HepG2 (cell line): ENCODE results near the gene KLHDC1. TPM values are rescaled to one million over a fixed set of nuclear protein-coding genes. Genes with fewer than 3 reads are reported as not detected.
A peak's percentile ranks its signal among the peaks of the same experiment; 100 is the strongest.
"Not testable (repeated sequence)": the region's sequence is repeated elsewhere in the genome, so short reads cannot be mapped to it uniquely, and the experiment has no call there.

Experiments used
- CREM ChIP-seq, 2 experiments: sonication (generic) in 1 of 2; formaldehyde crosslinking in 1 of 2; IDR thresholded peaks; 2 replicates each; pipeline versions ENCODE4 v1.4.0 to v1.6.1; 2016 to 2020; ENCODE audit warnings: antibody characterized with exemption in 1 of 2, mild to moderate bottlenecking in 1 of 2, missing genetic modification reagents in 1 of 2
- CTCF ChIP-seq: sonication (generic); formaldehyde crosslinking; IDR thresholded peaks from 2 replicates; pipeline ENCODE4 v1.5.0; 2020; ENCODE audit warnings: mild to moderate bottlenecking, missing genetic modification reagents, moderate library complexity
- ELF3 ChIP-seq: IDR thresholded peaks from 2 replicates; pipeline ENCODE4 v1.6.1; 2016; ENCODE audit warnings: missing genetic modification reagents, missing compliant biosample characterization
- FOXA3 ChIP-seq: IDR thresholded peaks from 2 replicates; pipeline ENCODE4 v1.6.1; 2016; ENCODE audit warnings: missing genetic modification reagents, missing compliant biosample characterization
- FOXK1 ChIP-seq: sonication (generic); formaldehyde crosslinking; IDR thresholded peaks from 2 replicates; pipeline ENCODE4 v1.4.0; 2020; ENCODE audit warnings: low read depth, missing genetic modification reagents, borderline replicate concordance
- GFI1 ChIP-seq: sonication (generic); formaldehyde crosslinking; IDR thresholded peaks from 2 replicates; pipeline ENCODE4 v1.5.0; 2020; ENCODE audit warnings: missing genetic modification reagents, mild to moderate bottlenecking, borderline replicate concordance
- HMG20A ChIP-seq: IDR thresholded peaks from 2 replicates; pipeline ENCODE4 v1.6.1; 2016; ENCODE audit warnings: borderline replicate concordance
- HOMEZ ChIP-seq: IDR thresholded peaks from 2 replicates; pipeline ENCODE4 v1.6.1; 2016; ENCODE audit warnings: low read depth
- MYPOP ChIP-seq: sonication (generic); formaldehyde crosslinking; IDR thresholded peaks from 2 replicates; pipeline ENCODE4 v1.8.1; 2023; ENCODE audit warnings: mild to moderate bottlenecking, moderate library complexity, missing genetic modification reagents
- NFIC ChIP-seq: IDR thresholded peaks from 2 replicates; pipeline ENCODE4 v1.6.1; 2012; ENCODE audit warnings: mild to moderate bottlenecking, low read length, inconsistent platforms
- RXRA ChIP-seq: sonication (generic); formaldehyde crosslinking; IDR thresholded peaks from 2 replicates; pipeline ENCODE4 v1.5.1; 2020; ENCODE audit warnings: missing genetic modification reagents
- SIN3A ChIP-seq: IDR thresholded peaks from 2 replicates; pipeline ENCODE4 v1.6.1; 2011; ENCODE audit warnings: low read depth, mild to moderate bottlenecking, control low read depth, low read length, borderline replicate concordance
- ZNF564 ChIP-seq: sonication (generic); formaldehyde crosslinking; IDR thresholded peaks from 2 replicates; pipeline ENCODE4 v1.8.1; 2023; ENCODE audit warnings: mild to moderate bottlenecking, missing genetic modification reagents
- ZNF605 ChIP-seq: sonication (generic); formaldehyde crosslinking; IDR thresholded peaks from 2 replicates; pipeline ENCODE4 v1.8.0; 2022; ENCODE audit warnings: mild to moderate bottlenecking, missing genetic modification reagents
- ZNF670 ChIP-seq: sonication (generic); formaldehyde crosslinking; IDR thresholded peaks from 2 replicates; pipeline ENCODE4 v1.8.0; 2022; ENCODE audit warnings: mild to moderate bottlenecking, missing genetic modification reagents, borderline replicate concordance
- polyA plus RNA-seq, 8 experiments: library from polyadenylated mRNA; depleted of rRNA in 3 of 8; stranded (reverse) in 7 of 8; unstranded in 1 of 8; fragments of >200 nt; fragmentation: Illumina TruSeq in 4 of 8; extraction: Trizol in 4 of 8; gene quantifications; 2 replicates each; pipeline versions ENCODE4 v1.2.1 to v1.2.3, GENCODE V29; 2011 to 2016; ENCODE audit warnings: low read depth in 4 of 8, missing spikeins in 1 of 8, mixed read lengths in 1 of 8; ENCODE audit not compliant: insufficient read depth in 1 of 8
- total RNA-seq, 5 experiments: library from RNA; depleted of rRNA; stranded (reverse); fragments of >200 nt; fragmentation: Illumina TruSeq; extraction: Trizol; gene quantifications; 2 replicates each; pipeline ENCODE4 v1.2.3, GENCODE V29; 2016; ENCODE audit warnings: low read depth in 1 of 5

The KLHDC1 gene
- total and polyA plus RNA-seq, 2 of the 13 experiments (the other 11 are each of a cell fraction or from before 2014, with no cell fraction given) = 0.11 TPM; not detected in 1

GRCh38 chr14:49721733-49722435, 29.0 kb downstream of the KLHDC1 start (continued):
- TF ChIP-seq ZNF605 (CRISPR knock-in tag) (peak; percentile 20; the same call in 1 of the 2 replicates), MYPOP (peak; percentile 48; the same call in 1 of the 2 replicates), ZNF670 (CRISPR knock-in tag) (0 out of 2 replicates have a peak, but pooled peaks have one; percentile 70), ZNF564 (0 out of 2 replicates have a peak, but pooled peaks have one; percentile 41), RXRA (CRISPR knock-in tag) (peak; percentile 70; the same call in 1 of the 2 replicates), CREM (IDR thresholded peaks at IDR 0.05) (peak; percentile 83; the same call in 1 of the 2 replicates), ELF3 (peak; percentile 34; the same call in 1 of the 2 replicates), HMG20A (peak; percentile 85), NFIC (peak; percentile 86), SIN3A (peak; percentile 48; the same call in 1 of the 2 replicates), FOXA3 (CRISPR knock-in tag) (peak; percentile 87), GFI1 (CRISPR knock-in tag) (peak; percentile 96), HOMEZ (CRISPR knock-in tag) (peak; percentile 59; the same call in 1 of the 2 replicates), FOXK1 (peak; percentile 70; the same call in 1 of the 2 replicates), CTCF (CRISPR knock-in tag) (peak; percentile 65)
- not testable (repeated sequence) for TF ChIP-seq CREM (CRISPR knock-in tag; IDR thresholded peaks at IDR 0.05)
